HepG2 (cell line): ENCODE measurements around the gene EED. TPM values are rescaled to one million over a fixed set of nuclear protein-coding genes. Genes with fewer than 3 reads are reported as not detected.

Experiments used
- ATRX ChIP-seq: sonication (generic); formaldehyde crosslinking; IDR thresholded peaks from 2 replicates; pipeline ENCODE4 v1.4.0; 2020; ENCODE audit warnings: missing genetic modification reagents, borderline replicate concordance
- DBP ChIP-seq: sonication (generic); formaldehyde crosslinking; IDR thresholded peaks from 2 replicates; pipeline ENCODE4 v1.4.0; 2020; ENCODE audit warnings: missing genetic modification reagents; ENCODE audit errors: not compliant biosample characterization
- KDM6A ChIP-seq: IDR thresholded peaks from 2 replicates; pipeline ENCODE4 v1.6.1; 2016; ENCODE audit warnings: low read depth
- MAFG ChIP-seq: sonication (generic); formaldehyde crosslinking; IDR thresholded peaks from 2 replicates; pipeline ENCODE4 v1.5.1; 2020; ENCODE audit warnings: mild to moderate bottlenecking, missing genetic modification reagents
- MAZ ChIP-seq, 2 experiments: sonication (generic) in 1 of 2; formaldehyde crosslinking in 1 of 2; IDR thresholded peaks; 2 replicates each; pipeline versions ENCODE4 v1.5.0 to v1.6.1; 2012 to 2020; ENCODE audit warnings: low read depth in 2 of 2, mild to moderate bottlenecking in 2 of 2, borderline replicate concordance in 1 of 2, improper control_type of control experiment in 1 of 2, low read length in 1 of 2, missing genetic modification reagents in 1 of 2, moderate library complexity in 1 of 2
- MED13 ChIP-seq: sonication (generic); formaldehyde crosslinking; IDR thresholded peaks from 2 replicates; pipeline ENCODE4 v1.5.0; 2020; ENCODE audit warnings: missing genetic modification reagents
- NFE2L1 ChIP-seq: sonication (generic); formaldehyde crosslinking; IDR thresholded peaks from 2 replicates; pipeline ENCODE4 v1.4.0; 2020; ENCODE audit warnings: missing genetic modification reagents, mild to moderate bottlenecking, borderline replicate concordance
- POGZ ChIP-seq: sonication (generic); formaldehyde crosslinking; IDR thresholded peaks from 2 replicates; pipeline ENCODE4 v1.4.0; 2020; ENCODE audit warnings: mild to moderate bottlenecking, missing genetic modification reagents
- SNAPC2 ChIP-seq: sonication (generic); formaldehyde crosslinking; IDR thresholded peaks from 2 replicates; pipeline ENCODE4 v1.8.1; 2022; ENCODE audit warnings: mild to moderate bottlenecking, missing genetic modification reagents
- ZBTB40 ChIP-seq, 2 experiments: fragments of 450-650 bp in 1 of 2; sonication (generic) in 1 of 2; formaldehyde crosslinking in 1 of 2; IDR thresholded peaks; 2 replicates each; pipeline versions ENCODE4 v1.6.1 to v1.8.0; 2016 to 2022; ENCODE audit warnings: antibody characterized with exemption in 1 of 2, mild to moderate bottlenecking in 1 of 2, missing genetic modification reagents in 1 of 2
- ZBTB8A ChIP-seq: sonication (generic); formaldehyde crosslinking; IDR thresholded peaks from 2 replicates; pipeline ENCODE4 v1.4.0; 2020; ENCODE audit warnings: mild to moderate bottlenecking, low read depth, missing genetic modification reagents, borderline replicate concordance
- ZC3H13 ChIP-seq: sonication (generic); formaldehyde crosslinking; IDR thresholded peaks from 2 replicates; pipeline ENCODE4 v1.8.1; 2023; ENCODE audit warnings: mild to moderate bottlenecking, missing genetic modification reagents, moderate library complexity
- ZFP37 ChIP-seq: sonication (generic); formaldehyde crosslinking; IDR thresholded peaks from 2 replicates; pipeline ENCODE4 v1.4.0; 2020; ENCODE audit warnings: missing genetic modification reagents, borderline replicate concordance
- ZNF251 ChIP-seq: sonication (generic); formaldehyde crosslinking; IDR thresholded peaks from 2 replicates; pipeline ENCODE4 v1.9.0; 2021; ENCODE audit warnings: mild to moderate bottlenecking, missing genetic modification reagents
- ZNF30 ChIP-seq: sonication (generic); formaldehyde crosslinking; IDR thresholded peaks from 2 replicates; pipeline ENCODE4 v1.5.0; 2020; ENCODE audit warnings: mild to moderate bottlenecking, missing genetic modification reagents
- ZNF784 ChIP-seq: sonication (generic); formaldehyde crosslinking; IDR thresholded peaks from 2 replicates; pipeline ENCODE4 v1.5.1; 2020; ENCODE audit warnings: missing genetic modification reagents, mild to moderate bottlenecking, borderline replicate concordance
- polyA plus RNA-seq, 8 experiments: library from polyadenylated mRNA; depleted of rRNA in 3 of 8; stranded (reverse) in 7 of 8; unstranded in 1 of 8; fragments of >200 nt; fragmentation: Illumina TruSeq in 4 of 8; extraction: Trizol in 4 of 8; gene quantifications; 2 replicates each; pipeline versions ENCODE4 v1.2.1 to v1.2.3, GENCODE V29; 2011 to 2016; ENCODE audit warnings: low read depth in 4 of 8, missing spikeins in 1 of 8, mixed read lengths in 1 of 8; ENCODE audit not compliant: insufficient read depth in 1 of 8
- total RNA-seq, 5 experiments: library from RNA; depleted of rRNA; stranded (reverse); fragments of >200 nt; fragmentation: Illumina TruSeq; extraction: Trizol; gene quantifications; 2 replicates each; pipeline ENCODE4 v1.2.3, GENCODE V29; 2016; ENCODE audit warnings: low read depth in 1 of 5

EED gene
- total and polyA plus RNA-seq, 2 of the 13 experiments (the other 11 are each of a cell fraction or from before 2014, with no cell fraction given), result 11.0 to 28.4 TPM

GRCh38 chr11:86302092-86302793 is 57.7 kb downstream of the EED start, which contains the start of gene HIKESHI (continued):
- TF ChIP-seq ZBTB40 (IDR thresholded peaks at IDR 0.05) (peak; percentile 78), ZBTB40 (CRISPR knock-in tag; IDR thresholded peaks at IDR 0.05) (peak; percentile 74), MAZ (IDR thresholded peaks at IDR 0.05; ENCODE audit: borderline replicate concordance, low read depth, low read length) (peak; percentile 66; the same call in 1 of the 2 replicates), MAZ (CRISPR knock-in tag; IDR thresholded peaks at IDR 0.05; ENCODE audit: low read depth) (peak; percentile 78; the same call in 1 of the 2 replicates), MAFG (no peak), SNAPC2 (CRISPR knock-in tag) (no peak), KDM6A (no peak), DBP (CRISPR knock-in tag) (no peak), POGZ (CRISPR knock-in tag) (peak; percentile 91), ZC3H13 (no peak), MED13 (CRISPR knock-in tag) (no peak), ATRX (CRISPR knock-in tag) (no peak), ZNF784 (CRISPR knock-in tag) (peak; percentile 94), ZNF30 (CRISPR knock-in tag) (no peak), ZFP37 (CRISPR knock-in tag) (0 out of 2 replicates have a peak, but pooled peaks have one; percentile 12), ZBTB8A (no peak), NFE2L1 (CRISPR knock-in tag) (no peak), ZNF251 (CRISPR knock-in tag) (no peak)
